Large intestine (tissue), 3 donors: Measurements from ENCODE around the gene LPP. TPM values are rescaled to one million over a fixed set of nuclear protein-coding genes. Genes with fewer than 3 reads are reported as not detected.

Experiments
- DNase-seq, 2 donors: peaks; one replicate each; pipeline versions ENCODE4 v3.0.0 to v3.0.0-alpha.2; 2013
- H3K27ac ChIP-seq: one replicate; pipeline ENCODE4 v1.5.1; 2013; ENCODE audit warnings: low read length
- H3K27me3 ChIP-seq: 2 replicates; pipeline ENCODE4 v1.6.1; 2013; ENCODE audit warnings: low read length; ENCODE audit not compliant: control insufficient read depth, insufficient read depth
- H3K36me3 ChIP-seq: 2 replicates; pipeline ENCODE4 v1.6.1; 2013; ENCODE audit warnings: low read length; ENCODE audit not compliant: control insufficient read depth, insufficient read depth
- H3K4me1 ChIP-seq: one replicate; pipeline ENCODE4 v1.6.1; 2013; ENCODE audit warnings: low read length; ENCODE audit not compliant: control insufficient read depth, insufficient read depth
- H3K4me3 ChIP-seq: one replicate; pipeline ENCODE4 v1.5.1; 2013; ENCODE audit warnings: low read length
- H3K9me3 ChIP-seq: one replicate; pipeline ENCODE4 v1.6.1; 2013; ENCODE audit warnings: mild to moderate bottlenecking, low read depth, low read length, moderate library complexity; ENCODE audit not compliant: control insufficient read depth
- WGBS: methylation state at CpG from one replicate; pipeline ENCODE4 v1.1.5; 2013; ENCODE audit warnings: low lambda C conversion rate; ENCODE audit not compliant: insufficient coverage; 5-methylcytosine and 5-hydroxymethylcytosine counted together
- polyA plus RNA-seq: library from polyadenylated mRNA; unstranded; fragments of 120-200 nt; gene quantifications from one replicate; pipeline ENCODE4 v1.2.1, GENCODE V29; 2013

Gene LPP
- polyA plus RNA-seq, 1 donor: 41.2 TPM

DNA sequence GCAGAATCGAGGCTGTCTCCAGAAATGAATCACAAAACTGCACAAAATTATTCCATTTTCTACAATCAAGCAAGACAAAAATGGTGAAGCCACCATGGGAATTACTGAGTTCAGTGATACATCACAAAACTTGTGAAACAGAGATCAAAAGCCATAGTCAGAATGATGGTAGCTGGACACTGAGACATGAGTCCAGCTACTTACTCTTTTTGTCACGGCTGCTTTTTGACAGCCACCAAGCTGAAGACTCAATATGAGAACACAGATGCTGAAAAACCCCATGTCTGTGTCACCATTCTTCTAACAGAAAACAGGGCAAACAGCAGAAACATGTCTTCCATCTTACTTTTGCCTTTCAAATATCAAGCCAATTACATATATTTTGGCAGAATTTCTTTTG lies 237.6 kb downstream of the LPP start:
- DNase-seq: no peak
- Histone ChIP-seq H3K27me3 (no peaks in the 10 kb centered on the region), H3K9me3 (no peaks in the 10 kb centered on the region), H3K4me1 (peaks cover 6% of the 10 kb centered on the region), H3K4me3 (no peak overlapping the region), H3K36me3 (no peaks in the 10 kb centered on the region), H3K27ac (no peak overlapping the region)
- no CpG with 5 or more reads among the region's 2 CpGs for WGBS

DNA sequence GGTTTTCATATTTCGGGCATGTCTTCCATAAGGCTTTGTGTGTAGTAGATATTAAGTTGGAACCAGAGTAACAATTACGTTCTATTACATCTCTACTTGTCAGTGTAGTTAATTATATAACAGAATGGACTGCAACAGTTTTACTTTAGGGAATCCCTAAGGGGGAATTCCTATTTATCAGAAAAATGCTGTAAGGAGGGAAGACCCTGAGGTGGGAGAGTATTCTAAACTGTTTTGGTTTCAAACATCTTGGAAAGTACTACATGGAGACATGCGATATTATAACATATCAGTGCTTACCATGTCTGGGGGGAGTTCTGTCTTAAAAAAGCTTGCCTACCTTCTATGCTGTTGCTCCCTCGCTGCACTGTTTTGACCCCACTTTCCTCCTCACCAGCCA lies 238.1 kb downstream of the LPP start:
- no peaks in the 10 kb centered on the region for H3K27me3 ChIP-seq

DNA sequence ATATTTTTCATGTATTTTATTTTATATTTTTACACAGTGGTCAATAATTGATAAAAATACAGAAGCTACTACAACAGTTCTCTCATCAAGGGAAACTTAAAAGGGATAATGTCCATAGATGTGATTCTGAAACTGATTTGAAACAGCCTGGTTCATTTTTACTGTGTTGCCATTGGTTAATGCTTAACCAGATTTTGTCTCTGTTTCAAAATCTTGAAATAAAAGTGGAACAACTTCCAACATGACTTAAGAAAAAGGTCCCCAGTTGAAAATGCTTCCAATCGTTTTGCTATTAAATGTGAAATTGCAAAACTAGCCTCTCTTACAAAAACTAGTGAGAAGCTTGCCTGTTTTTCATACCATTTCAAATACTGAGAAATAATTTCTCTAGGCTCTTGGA lies 240.7 kb downstream of the LPP start:
- no peaks in the 10 kb centered on the region for H3K36me3 ChIP-seq
- 30% methylated on average over 1 of the region's 1 CpG for WGBS
- H3K4me3 ChIP-seq: no peak overlapping the region
- no peaks in the 10 kb centered on the region for H3K9me3 ChIP-seq
- H3K27ac ChIP-seq: no peak overlapping the region
- no peaks in the 10 kb centered on the region for H3K27me3 ChIP-seq
- no peak for DNase-seq
- peaks cover 17% of the 10 kb centered on the region for H3K4me1 ChIP-seq

More for the DNA sequence above, 238.1 kb downstream of the LPP start:
- Histone ChIP-seq H3K27ac (no peak overlapping the region), H3K36me3 (no peaks in the 10 kb centered on the region), H3K4me1 (peaks cover 6% of the 10 kb centered on the region), H3K9me3 (no peaks in the 10 kb centered on the region), H3K4me3 (no peak overlapping the region)
- WGBS: 100% methylated on average over 1 of the region's 4 CpGs
- no peak for DNase-seq

DNA sequence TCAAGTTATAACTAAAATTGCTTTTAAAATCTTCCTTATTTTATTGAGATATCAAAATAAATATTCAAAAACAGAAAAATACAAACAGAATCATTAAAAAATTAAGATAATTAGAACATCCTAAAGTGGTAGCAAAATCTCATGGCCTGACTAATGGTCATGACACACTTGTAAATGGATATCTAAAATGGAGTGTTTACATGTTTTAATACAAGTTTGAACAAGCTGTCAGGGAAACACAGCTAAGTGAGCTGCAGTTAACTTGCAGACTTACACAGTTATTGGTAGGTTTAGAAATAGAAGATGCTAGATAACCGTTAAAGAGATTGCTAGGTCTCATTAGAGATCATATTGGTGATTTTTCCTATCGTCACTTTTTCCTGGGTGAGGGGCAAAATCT lies 242.3 kb downstream of the LPP start:
- no peak for DNase-seq
- Histone ChIP-seq H3K27me3 (no peaks in the 10 kb centered on the region), H3K9me3 (no peaks in the 10 kb centered on the region), H3K4me3 (no peak overlapping the region), H3K27ac (no peak overlapping the region), H3K36me3 (no peaks in the 10 kb centered on the region), H3K4me1 (peaks cover 14% of the 10 kb centered on the region)
- WGBS: 76% methylated on average over 2 of the region's 2 CpGs

DNA sequence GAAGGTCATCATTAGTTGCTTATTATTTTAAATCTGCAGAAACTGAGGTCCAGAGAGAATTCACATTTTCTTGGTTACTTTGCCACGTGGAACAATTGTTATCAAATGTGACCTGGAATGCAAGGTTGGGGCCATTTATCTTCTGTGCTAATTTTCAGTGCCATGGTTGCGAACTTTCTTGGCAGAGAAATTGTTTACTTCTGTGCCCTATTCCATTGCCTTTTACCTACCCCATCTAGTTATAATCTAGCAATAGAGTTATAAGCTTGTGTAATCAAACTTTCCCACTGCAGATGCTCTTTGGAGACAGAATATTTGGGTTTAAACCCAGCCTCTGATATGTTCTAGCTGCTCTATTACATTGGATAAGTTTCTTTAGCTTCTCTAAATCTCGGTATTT lies 242.9 kb downstream of the LPP start:
- 86% methylated on average over 1 of the region's 3 CpGs for WGBS
- no peak for DNase-seq
- peaks cover 14% of the 10 kb centered on the region for H3K4me1 ChIP-seq
- no peak overlapping the region for H3K27ac ChIP-seq
- H3K36me3 ChIP-seq: no peaks in the 10 kb centered on the region
- H3K27me3 ChIP-seq: no peaks in the 10 kb centered on the region
- H3K9me3 ChIP-seq: no peaks in the 10 kb centered on the region
- H3K4me3 ChIP-seq: no peak overlapping the region

DNA sequence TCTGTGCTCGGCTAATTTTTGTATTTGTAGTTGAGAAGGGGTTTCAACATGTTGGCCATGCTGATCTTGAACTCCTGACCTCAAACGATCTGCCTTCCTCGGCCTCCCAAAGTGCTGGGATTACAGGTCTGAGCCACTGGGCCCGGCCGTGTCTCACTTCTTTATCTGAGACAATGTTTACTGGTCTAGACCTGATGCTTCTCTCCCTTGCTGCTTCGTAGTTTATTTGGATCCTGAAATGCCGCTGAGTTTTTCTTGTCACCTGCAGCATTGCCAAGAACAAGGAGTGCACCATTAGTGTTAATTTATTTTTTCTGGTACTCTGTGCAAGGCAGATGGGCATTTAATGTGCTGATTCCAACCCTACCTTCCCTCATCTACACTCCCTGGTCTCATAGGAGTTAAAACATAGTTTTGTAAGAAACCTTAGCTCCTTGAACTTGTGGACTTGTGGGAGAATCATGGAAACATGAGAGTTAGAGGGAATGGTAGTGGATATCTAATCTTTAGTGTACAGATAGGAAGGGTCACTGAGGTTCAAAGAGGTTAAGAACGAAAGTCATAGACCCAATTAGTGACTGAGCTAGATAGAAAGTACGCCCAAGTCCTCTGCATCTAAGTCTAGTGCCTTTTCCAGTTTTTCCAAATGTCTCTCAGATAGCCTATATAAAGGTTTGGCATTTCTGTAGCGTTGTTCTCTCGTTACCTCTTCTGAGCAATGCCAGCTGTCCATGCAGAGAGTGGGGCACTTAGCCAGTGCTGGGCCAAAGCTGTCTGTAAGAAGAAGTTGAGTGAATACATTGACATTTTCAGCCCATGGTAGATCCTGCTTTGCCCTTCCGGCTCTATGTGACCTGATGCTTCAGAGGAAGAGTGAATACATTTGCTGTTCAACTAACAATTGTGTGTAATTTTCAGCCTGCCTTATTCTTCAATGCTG lies 244.1 kb downstream of the LPP start:
- Histone ChIP-seq H3K4me3 (no peak overlapping the region), H3K4me1 (peaks cover 14% of the 10 kb centered on the region), H3K36me3 (no peaks in the 10 kb centered on the region), H3K27ac (no peak overlapping the region), H3K27me3 (no peaks in the 10 kb centered on the region), H3K9me3 (no peaks in the 10 kb centered on the region)
- WGBS: 100% methylated on average over 2 of the region's 12 CpGs
- DNase-seq: peak in 1 of 2 donors; percentile 66

DNA sequence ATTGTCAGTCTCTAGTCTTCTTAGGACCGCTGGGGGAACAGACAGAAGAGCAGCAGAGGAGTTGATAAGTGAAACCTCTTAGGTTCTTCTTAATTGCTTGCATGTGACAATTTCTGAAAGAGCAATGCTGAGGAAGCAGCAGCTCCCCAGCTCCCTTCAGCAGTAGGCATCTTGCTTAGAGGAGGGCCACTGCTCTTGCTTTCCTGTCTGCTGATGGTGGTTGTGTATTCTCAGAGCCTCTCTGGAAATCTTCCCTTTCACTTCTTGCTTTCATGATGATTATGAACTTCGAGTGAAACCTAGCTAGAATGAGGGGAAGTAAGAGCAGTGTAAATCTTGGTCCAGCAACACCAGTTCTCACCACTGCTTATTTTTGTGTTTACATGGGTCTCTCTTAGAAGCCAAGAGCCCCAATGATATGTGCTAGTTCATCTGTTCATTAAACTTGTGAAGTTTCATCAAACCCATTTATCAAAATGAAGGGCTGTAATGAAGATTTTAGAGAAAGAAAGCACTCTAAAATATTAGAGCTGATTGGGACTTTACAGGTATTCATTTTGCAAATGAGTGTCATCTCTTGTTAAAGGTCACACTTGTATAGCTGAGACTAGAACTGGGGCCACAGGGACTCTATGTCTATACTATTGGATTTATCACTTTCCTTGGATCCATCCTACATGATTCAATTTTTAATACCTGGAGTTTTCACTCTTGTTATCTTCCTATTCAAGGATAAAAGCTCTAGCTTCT lies 246.7 kb downstream of the LPP start:
- Histone ChIP-seq H3K4me1 (peaks cover 14% of the 10 kb centered on the region), H3K27me3 (no peaks in the 10 kb centered on the region), H3K4me3 (no peak overlapping the region), H3K27ac (no peak overlapping the region), H3K36me3 (peaks cover 3% of the 10 kb centered on the region), H3K9me3 (no peaks in the 10 kb centered on the region)
- DNase-seq: peak in 1 of 2 donors; percentile 46
- no CpG with 5 or more reads among the region's 2 CpGs for WGBS

DNA sequence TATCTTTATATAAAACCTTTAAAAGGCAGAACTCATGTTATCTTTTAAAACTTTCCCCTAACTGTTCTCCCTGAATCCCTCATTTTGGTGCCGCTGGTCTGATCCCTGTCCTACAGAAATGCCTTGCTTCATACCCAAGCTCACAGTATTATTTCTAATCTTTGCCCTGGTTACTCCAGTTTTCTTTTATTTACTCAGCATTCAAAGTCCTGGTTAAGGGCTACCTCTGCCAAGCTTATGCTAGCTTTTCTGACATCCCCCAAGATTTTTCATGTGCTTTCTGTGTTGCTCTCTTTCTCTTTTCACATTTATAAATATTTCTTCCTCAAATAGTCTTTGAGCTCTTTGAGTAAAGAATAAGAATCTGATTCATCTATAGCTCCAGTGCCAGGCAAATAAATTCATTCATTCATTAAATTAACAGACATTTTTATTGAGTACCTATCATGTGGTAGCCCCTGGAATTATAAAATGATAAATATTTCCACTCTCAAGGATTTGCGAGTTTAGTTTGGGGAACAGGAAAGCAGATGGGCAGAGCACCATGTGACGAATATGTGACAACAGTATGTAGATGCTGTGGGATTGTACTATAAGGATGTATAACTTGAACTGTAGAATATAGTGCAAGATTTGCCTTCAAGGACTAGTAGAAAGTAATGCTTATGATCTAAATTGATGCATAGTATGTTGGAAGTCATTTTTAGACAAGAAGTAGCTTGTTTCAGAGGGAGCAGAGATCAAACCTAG lies 247.5 kb downstream of the LPP start:
- Histone ChIP-seq H3K9me3 (no peaks in the 10 kb centered on the region), H3K27me3 (no peaks in the 10 kb centered on the region), H3K27ac (no peak overlapping the region), H3K4me1 (peaks cover 14% of the 10 kb centered on the region), H3K36me3 (peaks cover 9% of the 10 kb centered on the region), H3K4me3 (no peak overlapping the region)
- 50% methylated on average over 2 of the region's 3 CpGs for WGBS
- peak in 1 of 2 donors; percentile 37 for DNase-seq

DNA sequence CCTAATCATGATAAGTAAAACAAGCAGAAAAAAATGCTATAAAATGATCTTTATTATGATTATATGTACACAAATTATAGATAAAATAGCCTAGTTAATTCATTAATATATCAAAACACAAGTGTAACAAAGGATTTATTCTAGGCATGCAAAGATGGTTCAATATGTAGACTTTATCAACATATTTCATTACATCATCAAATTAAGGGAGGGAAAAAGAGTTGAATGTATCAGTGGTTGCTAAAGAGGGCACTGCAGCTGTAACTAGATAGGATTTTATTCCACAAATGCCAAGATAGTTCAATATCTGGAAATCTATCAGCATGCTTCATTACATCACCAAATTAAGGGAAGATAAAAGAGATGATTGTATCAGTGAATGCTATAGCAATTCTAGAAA lies 248.3 kb downstream of the LPP start:
- Histone ChIP-seq H3K4me3 (no peak overlapping the region), H3K4me1 (peaks cover 13% of the 10 kb centered on the region), H3K27ac (no peak overlapping the region), H3K27me3 (no peaks in the 10 kb centered on the region), H3K9me3 (no peaks in the 10 kb centered on the region), H3K36me3 (peaks cover 12% of the 10 kb centered on the region)
- no peak for DNase-seq

DNA sequence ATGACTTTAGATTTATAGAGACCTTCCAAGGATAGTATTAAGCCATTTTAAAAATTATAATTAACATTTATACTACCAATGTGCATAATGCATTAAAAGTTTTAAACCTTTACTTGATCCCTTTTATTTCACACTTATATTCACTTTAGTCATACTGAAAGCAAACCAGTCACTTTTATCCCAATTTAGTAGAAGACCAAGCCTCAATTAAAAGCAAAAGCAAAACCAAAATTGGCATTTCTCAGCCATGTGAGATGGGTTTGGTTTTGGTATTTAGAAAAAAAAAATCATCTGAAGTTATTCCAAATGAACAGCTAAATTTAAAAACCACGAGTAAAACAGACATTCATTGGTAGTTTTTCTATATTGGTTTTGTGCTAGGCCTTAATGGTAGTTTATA lies 249.4 kb downstream of the LPP start:
- H3K27ac ChIP-seq: no peak overlapping the region
- H3K36me3 ChIP-seq: peaks cover 19% of the 10 kb centered on the region
- no peaks in the 10 kb centered on the region for H3K27me3 ChIP-seq
- H3K9me3 ChIP-seq: no peaks in the 10 kb centered on the region
- H3K4me1 ChIP-seq: peaks cover 3% of the 10 kb centered on the region
- no CpG with 5 or more reads among the region's 1 CpG for WGBS
- H3K4me3 ChIP-seq: no peak overlapping the region
- no peak for DNase-seq
